Kidney epithelial cell (primary cell): ENCODE results near the gene DMTF1. TPM values are rescaled to one million over a fixed set of nuclear protein-coding genes. Genes with fewer than 3 reads are reported as not detected.

ENCODE experiments used
- DNase-seq: peaks from one replicate; pipeline ENCODE4 v3.0.0-alpha.2; 2010; ENCODE audit warnings: low read depth
- H3K27me3 ChIP-seq: 2 replicates; pipeline ENCODE4 v1.6.0; 2011; ENCODE audit warnings: low read length; ENCODE audit not compliant: control insufficient read depth, insufficient read depth
- H3K36me3 ChIP-seq: 2 replicates; pipeline ENCODE4 v1.5.1; 2011; ENCODE audit warnings: low read length; ENCODE audit not compliant: control insufficient read depth, insufficient read depth
- H3K4me3 ChIP-seq: 2 replicates; pipeline ENCODE4 v1.5.1; 2011; ENCODE audit warnings: low read depth, mild to moderate bottlenecking, control low read depth, low read length
- total RNA-seq: library from RNA; depleted of rRNA; stranded (reverse); fragments of >200 nt; gene quantifications from 2 replicates; pipeline ENCODE4 v1.2.3, GENCODE V29; 2015
- TF ChIP-seq, protein P1 (sequence below): IDR thresholded peaks from 2 replicates; pipeline ENCODE4 v1.5.1; 2011; ENCODE audit warnings: mild to moderate bottlenecking, moderate library complexity, low read length, control low read depth, inconsistent platforms; ENCODE audit not compliant: insufficient read depth, poor library complexity, severe bottlenecking

DMTF1 gene
- total RNA-seq, 1 donor from 2014 or later = 40.4 TPM

DNA sequence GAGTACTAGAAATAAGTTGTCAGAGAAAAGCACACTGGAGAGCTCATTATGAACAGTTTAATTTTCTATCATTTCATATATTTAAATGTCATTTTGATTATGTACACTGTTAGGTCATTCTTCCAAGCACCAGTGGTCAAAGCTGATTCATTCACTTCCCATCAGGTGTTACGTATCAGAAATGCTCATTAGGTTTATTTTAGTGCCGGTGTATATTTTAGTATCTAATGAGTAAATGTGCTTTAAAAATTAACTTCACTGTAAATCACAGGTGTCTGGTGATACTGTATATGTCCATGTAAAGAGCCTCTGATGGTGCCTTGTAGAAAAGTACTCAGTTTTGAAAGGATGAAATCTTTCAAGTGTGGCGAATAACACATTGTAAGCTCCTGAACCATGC is 3.5 kb downstream of the DMTF1 start:
- Histone ChIP-seq H3K27me3 (no peaks in the 10 kb centered on the region), H3K36me3 (no peaks in the 10 kb centered on the region), H3K4me3 (no peak overlapping the region)
- TF ChIP-seq, protein P1, sequence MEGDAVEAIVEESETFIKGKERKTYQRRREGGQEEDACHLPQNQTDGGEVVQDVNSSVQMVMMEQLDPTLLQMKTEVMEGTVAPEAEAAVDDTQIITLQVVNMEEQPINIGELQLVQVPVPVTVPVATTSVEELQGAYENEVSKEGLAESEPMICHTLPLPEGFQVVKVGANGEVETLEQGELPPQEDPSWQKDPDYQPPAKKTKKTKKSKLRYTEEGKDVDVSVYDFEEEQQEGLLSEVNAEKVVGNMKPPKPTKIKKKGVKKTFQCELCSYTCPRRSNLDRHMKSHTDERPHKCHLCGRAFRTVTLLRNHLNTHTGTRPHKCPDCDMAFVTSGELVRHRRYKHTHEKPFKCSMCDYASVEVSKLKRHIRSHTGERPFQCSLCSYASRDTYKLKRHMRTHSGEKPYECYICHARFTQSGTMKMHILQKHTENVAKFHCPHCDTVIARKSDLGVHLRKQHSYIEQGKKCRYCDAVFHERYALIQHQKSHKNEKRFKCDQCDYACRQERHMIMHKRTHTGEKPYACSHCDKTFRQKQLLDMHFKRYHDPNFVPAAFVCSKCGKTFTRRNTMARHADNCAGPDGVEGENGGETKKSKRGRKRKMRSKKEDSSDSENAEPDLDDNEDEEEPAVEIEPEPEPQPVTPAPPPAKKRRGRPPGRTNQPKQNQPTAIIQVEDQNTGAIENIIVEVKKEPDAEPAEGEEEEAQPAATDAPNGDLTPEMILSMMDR = no peak
- peak; percentile 4 for DNase-seq

DNA sequence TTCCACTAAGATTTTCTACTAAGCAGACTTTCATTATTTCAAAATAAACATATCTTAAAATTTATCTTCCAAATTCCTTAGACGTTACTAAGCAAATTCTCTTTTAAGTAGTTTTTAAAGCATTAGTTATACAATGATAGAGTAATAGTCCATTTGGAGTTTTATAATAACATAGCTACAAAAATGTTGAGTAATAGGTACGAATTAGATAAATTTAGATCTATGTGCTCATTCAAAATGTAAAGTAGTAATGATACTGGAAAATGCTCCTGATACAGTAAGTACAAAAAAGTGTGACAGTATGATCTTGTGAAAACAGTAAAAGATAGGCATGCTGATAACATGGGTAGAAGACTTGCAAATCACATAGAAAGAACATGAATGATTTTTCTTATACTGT is 4.5 kb downstream of the DMTF1 start:
- H3K36me3 ChIP-seq = no peaks in the 10 kb centered on the region
- DNase-seq = no peak
- TF ChIP-seq, protein P1 = no peak

DNA sequence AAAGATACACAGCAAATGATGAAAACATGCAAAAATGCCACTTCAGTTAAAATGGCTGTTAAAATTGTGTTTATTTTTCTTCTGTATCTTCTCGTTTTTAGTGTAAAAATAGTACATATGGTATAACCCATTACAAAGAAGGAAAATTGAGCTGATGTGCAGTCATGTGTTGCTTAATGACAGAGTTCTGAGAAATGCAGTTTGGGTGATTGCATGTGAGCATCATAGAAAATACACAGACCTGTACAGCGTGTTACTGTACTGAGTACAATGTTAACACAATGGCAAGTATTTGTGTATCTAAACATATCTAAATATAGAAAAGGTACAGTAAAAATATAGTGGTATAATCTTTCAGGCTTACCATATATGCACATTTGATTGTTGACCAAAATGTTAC is 7.3 kb downstream of the DMTF1 start:
- DNase-seq = no peak
- Histone ChIP-seq H3K27me3 (no peaks in the 10 kb centered on the region), H3K36me3 (no peaks in the 10 kb centered on the region), H3K4me3 (no peak overlapping the region)
- TF ChIP-seq, protein P1 = no peak

More for the DNA sequence above, 4.5 kb downstream of the DMTF1 start:
- no peak overlapping the region for H3K4me3 ChIP-seq
- H3K27me3 ChIP-seq = no peaks in the 10 kb centered on the region

DNA sequence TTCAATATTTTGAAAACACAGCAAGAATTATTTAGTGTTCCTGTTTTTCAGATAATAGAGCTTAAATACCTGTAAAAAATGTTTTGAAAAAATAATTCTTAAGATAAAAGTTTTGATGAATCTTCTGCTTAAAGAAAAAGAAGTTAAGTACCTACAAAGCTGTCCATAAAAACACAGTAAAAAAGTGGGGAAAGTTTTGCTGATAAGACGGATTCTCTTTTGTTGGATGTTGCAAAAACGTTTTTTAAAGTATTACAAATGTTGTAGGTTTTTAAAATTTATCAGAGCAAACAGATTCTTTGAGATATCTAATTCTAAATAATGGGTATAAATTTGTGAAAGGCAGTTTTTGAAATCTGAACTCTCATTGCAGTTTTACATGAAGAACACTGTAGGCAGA is 12.2 kb downstream of the DMTF1 start:
- no peak overlapping the region for H3K4me3 ChIP-seq
- DNase-seq = no peak
- peaks cover 1% of the 10 kb centered on the region for H3K36me3 ChIP-seq
- H3K27me3 ChIP-seq = no peaks in the 10 kb centered on the region
- TF ChIP-seq, protein P1 = no peak

DNA sequence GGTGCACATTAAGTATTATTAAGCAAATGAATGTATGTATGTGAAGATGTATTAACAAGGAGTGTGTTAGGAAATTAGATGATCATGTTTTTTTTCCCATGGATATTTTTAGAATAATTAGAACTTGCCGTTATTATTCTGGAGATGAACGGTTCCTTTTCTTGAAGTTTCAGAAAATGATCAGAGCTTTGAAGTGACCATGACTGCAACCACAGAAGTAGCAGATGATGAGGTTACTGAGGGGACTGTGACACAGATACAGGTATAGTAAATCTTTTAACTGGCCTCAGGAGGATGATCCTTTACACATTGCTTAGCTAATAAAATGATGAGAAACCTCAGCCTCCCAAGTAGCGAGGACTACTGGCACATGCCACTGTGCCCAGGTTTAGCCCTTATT is 18.6 kb downstream of the DMTF1 start:
- Histone ChIP-seq H3K4me3 (no peak overlapping the region), H3K27me3 (no peaks in the 10 kb centered on the region), H3K36me3 (peaks cover 2% of the 10 kb centered on the region)
- no peak for DNase-seq
- TF ChIP-seq, protein P1 = no peak

DNA sequence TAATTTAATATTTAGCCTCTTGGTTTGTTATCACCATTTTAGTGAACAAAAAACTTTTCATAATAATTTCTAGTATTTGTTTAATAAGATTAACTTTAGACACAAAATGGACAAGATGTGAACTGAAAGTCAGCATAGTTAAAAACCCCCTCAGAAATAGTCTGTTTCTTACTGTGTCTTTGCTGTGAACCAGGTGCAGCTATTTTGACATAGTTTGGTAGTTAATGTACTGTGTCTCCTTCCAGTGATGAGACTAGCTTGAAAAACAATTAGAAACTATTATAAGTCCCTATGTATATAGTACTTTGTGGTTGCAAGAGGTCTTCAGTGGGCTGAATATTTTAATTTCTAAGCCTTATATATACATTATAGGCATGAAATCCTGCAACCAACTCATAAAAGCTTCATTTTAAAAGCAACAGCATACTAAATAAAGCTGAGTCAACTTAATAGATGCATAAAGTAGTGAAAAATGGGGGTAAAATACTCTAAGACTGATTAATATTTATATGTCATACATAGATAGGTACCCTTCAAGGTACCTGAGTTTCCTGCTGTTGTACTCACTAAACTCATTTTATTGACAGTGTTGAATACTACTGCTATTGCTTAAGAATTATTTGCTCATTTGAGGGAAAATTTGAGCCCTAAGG is 19.2 kb downstream of the DMTF1 start:
- H3K36me3 ChIP-seq = peaks cover 2% of the 10 kb centered on the region
- DNase-seq = no peak
- H3K4me3 ChIP-seq = no peak overlapping the region
- H3K27me3 ChIP-seq = no peaks in the 10 kb centered on the region
- TF ChIP-seq, protein P1 = no peak
